Endodermal cell (in vitro differentiated cells): ENCODE results near the gene PRR5L. TPM values are rescaled to one million over a fixed set of nuclear protein-coding genes. Genes with fewer than 3 reads are reported as not detected.

Experiments
- DNase-seq: peaks from one replicate; pipeline ENCODE4 v3.0.0-alpha.2; 2017
- H3K27ac ChIP-seq: 2 replicates; pipeline ENCODE4 v1.5.1; 2013; ENCODE audit warnings: mild to moderate bottlenecking, low read depth, low read length, moderate library complexity
- H3K27me3 ChIP-seq: 2 replicates; pipeline ENCODE4 v1.6.1; 2013; ENCODE audit warnings: mild to moderate bottlenecking, low read length, moderate library complexity; ENCODE audit not compliant: insufficient read depth, control insufficient read depth, poor library complexity, severe bottlenecking
- H3K36me3 ChIP-seq: 2 replicates; pipeline ENCODE4 v1.7.0; 2013; ENCODE audit warnings: mild to moderate bottlenecking, low read length, moderate library complexity; ENCODE audit not compliant: control insufficient read depth, insufficient read depth
- H3K4me1 ChIP-seq: one replicate; pipeline ENCODE4 v1.7.0; 2013; ENCODE audit warnings: low read length; ENCODE audit not compliant: control insufficient read depth, insufficient read depth
- H3K4me3 ChIP-seq: 2 replicates; pipeline ENCODE4 v1.5.1; 2013; ENCODE audit warnings: mild to moderate bottlenecking, low read length, moderate library complexity
- H3K9ac ChIP-seq: 2 replicates; pipeline ENCODE4 v1.6.1; 2013; ENCODE audit warnings: mild to moderate bottlenecking, low read length, moderate library complexity; ENCODE audit not compliant: poor library complexity, severe bottlenecking; ENCODE audit errors: extremely low read depth
- H3K9me3 ChIP-seq: 2 replicates; pipeline ENCODE4 v1.6.1; 2013; ENCODE audit warnings: mild to moderate bottlenecking, low read length, moderate library complexity; ENCODE audit not compliant: control insufficient read depth
- H3K27ac Mint-ChIP-seq: 2 replicates; pipeline ENCODE4 v1.8.0; 2020; ENCODE audit warnings: mixed read lengths
- H3K27me3 Mint-ChIP-seq: 2 replicates; pipeline ENCODE4 v1.8.0; 2021; ENCODE audit warnings: mild to moderate bottlenecking, mixed read lengths; ENCODE audit not compliant: insufficient read depth
- H3K36me3 Mint-ChIP-seq: 2 replicates; pipeline ENCODE4 v1.8.0; 2020; ENCODE audit warnings: low read depth, mixed read lengths
- H3K4me1 Mint-ChIP-seq: 2 replicates; pipeline ENCODE4 v1.8.0; 2020; ENCODE audit warnings: mixed read lengths
- H3K4me3 Mint-ChIP-seq: 2 replicates; pipeline ENCODE4 v1.8.0; 2020; ENCODE audit warnings: mild to moderate bottlenecking, moderate library complexity, mixed read lengths
- H3K9me3 Mint-ChIP-seq: 2 replicates; pipeline ENCODE4 v1.8.0; 2020; ENCODE audit warnings: mild to moderate bottlenecking, mixed read lengths
- CTCF ChIP-seq: fragments of 200-600 bp; sonication (generic); conservative IDR thresholded peaks from 2 replicates; pipeline ENCODE4 v1.5.0; 2021; ENCODE audit warnings: antibody characterized with exemption, mild to moderate bottlenecking
- WGBS, 2 experiments: methylation state at CpG; one replicate each; pipeline versions ENCODE4 v1.1.5 to v1.1.7; 2013; ENCODE audit warnings: missing lambda C conversion rate in 2 of 2, mixed read lengths in 1 of 2; ENCODE audit not compliant: insufficient coverage in 1 of 2, insufficient read length in 1 of 2; 5-methylcytosine and 5-hydroxymethylcytosine counted together
- total RNA-seq, 2 donors: library from RNA; stranded (reverse); fragmentation: NEBNext Ultra II Directional in 1 of 2; extraction: Animal tissue kit (Norgen Biotek cat#: 25700) in 1 of 2; gene quantifications; 2 replicates in 1 of 2; 3 replicates in 1 of 2; pipeline ENCODE4 v1.2.1, GENCODE V29; 2021

Gene PRR5L
- total RNA-seq, 2 donors from 2014 or later: 5.3 to 7.2 TPM

DNA sequence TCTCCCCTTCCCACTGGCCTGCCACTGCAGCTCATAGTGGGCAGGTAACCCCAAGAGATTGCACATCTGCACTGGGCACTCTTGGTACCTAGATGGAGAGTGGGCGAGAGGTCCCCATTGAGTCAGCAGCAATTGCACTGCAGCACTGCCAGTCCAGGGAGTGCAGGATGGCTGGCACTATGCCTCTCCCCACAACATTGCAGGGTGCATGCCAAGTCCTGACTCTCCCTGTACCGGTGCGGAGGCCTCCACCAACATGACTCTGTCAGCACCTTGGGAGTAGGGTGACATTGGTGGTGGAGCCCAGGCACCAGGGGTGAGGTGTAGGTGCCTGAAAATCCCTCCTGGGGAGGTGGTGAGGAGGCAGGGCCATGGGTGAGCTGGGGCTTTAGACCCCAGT is 131.8 kb downstream of the PRR5L start:
- Mint-ChIP-seq H3K4me3 (no peak overlapping the region), H3K9me3 (no peaks in the 10 kb centered on the region), H3K27ac (no peak overlapping the region), H3K27me3 (peaks cover 86% of the 10 kb centered on the region), H3K4me1 (no peaks in the 10 kb centered on the region), H3K36me3 (no peaks in the 10 kb centered on the region)
- Histone ChIP-seq H3K36me3 (no peaks in the 10 kb centered on the region), H3K27me3 (peaks cover 48% of the 10 kb centered on the region), H3K9me3 (no peaks in the 10 kb centered on the region), H3K27ac (no peak overlapping the region), H3K4me1 (no peaks in the 10 kb centered on the region), H3K4me3 (no peak overlapping the region), H3K9ac (no peak overlapping the region)
- 71 to 94% methylated on average over 1 to 3 of the region's 3 CpGs for WGBS, 2 experiments
- TF ChIP-seq CTCF: no peak
- no peak for DNase-seq

- Histone ChIP-seq H3K4me1 (no peaks in the 10 kb centered on the region), H3K9me3 (peaks cover 13% of the 10 kb centered on the region), H3K9ac (no peak overlapping the region), H3K36me3 (peaks cover 6% of the 10 kb centered on the region), H3K27ac (peak overlapping the region; percentile 50), H3K27me3 (peaks cover 25% of the 10 kb centered on the region), H3K4me3 (no peak overlapping the region)
- Mint-ChIP-seq H3K4me3 (no peak overlapping the region), H3K27me3 (peaks cover 75% of the 10 kb centered on the region), H3K27ac (no peak overlapping the region), H3K4me1 (peaks cover 4% of the 10 kb centered on the region), H3K36me3 (no peaks in the 10 kb centered on the region), H3K9me3 (peaks cover 5% of the 10 kb centered on the region)
- DNase-seq: no peak
- WGBS, 2 experiments: 85 to 86% methylated on average over 9 to 11 of the region's 11 CpGs
- no peak for TF ChIP-seq CTCF
Measured at GRCh38 chr11:36431429-36432092, 135.5 kb downstream of the PRR5L start.

- Mint-ChIP-seq H3K27ac (no peak overlapping the region), H3K4me1 (peaks cover 4% of the 10 kb centered on the region), H3K4me3 (no peak overlapping the region), H3K27me3 (peaks cover 69% of the 10 kb centered on the region), H3K9me3 (peaks cover 5% of the 10 kb centered on the region), H3K36me3 (no peaks in the 10 kb centered on the region)
- Histone ChIP-seq H3K9me3 (peaks cover 13% of the 10 kb centered on the region), H3K4me1 (no peaks in the 10 kb centered on the region), H3K36me3 (peaks cover 6% of the 10 kb centered on the region), H3K9ac (no peak overlapping the region), H3K27me3 (peaks cover 20% of the 10 kb centered on the region), H3K27ac (no peak overlapping the region), H3K4me3 (no peak overlapping the region)
- WGBS, 2 experiments: 85 to 100% methylated on average over 1 to 2 of the region's 2 CpGs
- no peak for DNase-seq
- TF ChIP-seq CTCF: no peak
Measured at GRCh38 chr11:36432093-36432469, 136.0 kb downstream of the PRR5L start.
